ENCODE results near the gene EPGN. TPM values are rescaled to one million over a fixed set of nuclear protein-coding genes. Genes with fewer than 3 reads are reported as not detected.

The EPGN gene
- total RNA-seq, 1 donor: 0.43 TPM

DNA sequence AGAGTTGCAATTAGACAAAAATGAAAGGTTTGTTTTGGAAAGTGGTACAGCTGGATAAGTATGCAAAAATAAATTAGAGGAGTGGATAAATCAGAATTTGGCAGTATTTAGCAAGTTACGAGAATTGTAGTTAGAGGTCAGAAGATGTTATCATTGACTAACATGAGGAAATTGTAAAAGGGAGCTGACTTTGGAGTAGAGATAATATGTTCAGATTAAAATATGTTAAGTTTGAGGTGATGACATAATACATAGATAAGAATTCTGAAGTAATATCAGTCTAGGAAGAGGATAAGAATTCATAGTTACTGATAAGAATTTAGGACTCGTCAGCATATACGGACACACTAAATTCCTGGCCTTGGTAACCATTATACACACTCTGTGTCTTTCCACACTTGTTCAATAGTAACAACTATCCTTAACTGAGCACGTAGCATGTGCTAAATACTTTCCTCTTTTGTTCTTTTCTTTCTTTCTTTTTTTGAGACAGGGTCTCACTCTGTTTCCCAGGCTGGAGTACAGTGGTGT is 4.1 kb upstream of the EPGN start:
- TF ChIP-seq, protein P1, sequence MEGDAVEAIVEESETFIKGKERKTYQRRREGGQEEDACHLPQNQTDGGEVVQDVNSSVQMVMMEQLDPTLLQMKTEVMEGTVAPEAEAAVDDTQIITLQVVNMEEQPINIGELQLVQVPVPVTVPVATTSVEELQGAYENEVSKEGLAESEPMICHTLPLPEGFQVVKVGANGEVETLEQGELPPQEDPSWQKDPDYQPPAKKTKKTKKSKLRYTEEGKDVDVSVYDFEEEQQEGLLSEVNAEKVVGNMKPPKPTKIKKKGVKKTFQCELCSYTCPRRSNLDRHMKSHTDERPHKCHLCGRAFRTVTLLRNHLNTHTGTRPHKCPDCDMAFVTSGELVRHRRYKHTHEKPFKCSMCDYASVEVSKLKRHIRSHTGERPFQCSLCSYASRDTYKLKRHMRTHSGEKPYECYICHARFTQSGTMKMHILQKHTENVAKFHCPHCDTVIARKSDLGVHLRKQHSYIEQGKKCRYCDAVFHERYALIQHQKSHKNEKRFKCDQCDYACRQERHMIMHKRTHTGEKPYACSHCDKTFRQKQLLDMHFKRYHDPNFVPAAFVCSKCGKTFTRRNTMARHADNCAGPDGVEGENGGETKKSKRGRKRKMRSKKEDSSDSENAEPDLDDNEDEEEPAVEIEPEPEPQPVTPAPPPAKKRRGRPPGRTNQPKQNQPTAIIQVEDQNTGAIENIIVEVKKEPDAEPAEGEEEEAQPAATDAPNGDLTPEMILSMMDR (IDR thresholded peaks at IDR 0.05; ENCODE audit: insufficient read depth, low read depth, low read length): no peak
- no peak overlapping the region for H3K4me3 ChIP-seq (ENCODE audit: low read depth, low read length)
- no peak for DNase-seq (ENCODE audit: low read depth)

DNA sequence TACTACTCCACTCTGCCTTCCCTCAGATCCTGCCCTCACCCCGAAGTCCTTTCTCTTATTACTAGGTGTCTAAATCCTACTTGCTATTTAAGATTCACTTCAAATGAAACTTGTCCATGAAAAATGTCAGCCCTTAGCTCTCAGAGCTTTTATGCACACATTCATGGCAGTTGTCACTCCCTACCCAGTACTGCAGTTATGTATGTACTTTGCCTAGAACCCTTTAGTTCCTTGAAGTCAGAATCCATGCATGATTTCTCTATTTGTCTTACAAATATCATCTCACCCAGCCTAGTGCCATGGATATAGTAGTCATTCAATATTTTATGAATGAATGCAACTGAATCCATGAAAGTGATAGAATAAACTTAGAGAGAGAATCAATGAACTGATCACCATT is 3.3 kb upstream of the EPGN start:
- no peak overlapping the region for H3K4me3 ChIP-seq (ENCODE audit: low read depth, low read length)
- TF ChIP-seq, protein P1 (IDR thresholded peaks at IDR 0.05; ENCODE audit: insufficient read depth, low read depth, low read length): no peak
- no peak for DNase-seq (ENCODE audit: low read depth)

DNA sequence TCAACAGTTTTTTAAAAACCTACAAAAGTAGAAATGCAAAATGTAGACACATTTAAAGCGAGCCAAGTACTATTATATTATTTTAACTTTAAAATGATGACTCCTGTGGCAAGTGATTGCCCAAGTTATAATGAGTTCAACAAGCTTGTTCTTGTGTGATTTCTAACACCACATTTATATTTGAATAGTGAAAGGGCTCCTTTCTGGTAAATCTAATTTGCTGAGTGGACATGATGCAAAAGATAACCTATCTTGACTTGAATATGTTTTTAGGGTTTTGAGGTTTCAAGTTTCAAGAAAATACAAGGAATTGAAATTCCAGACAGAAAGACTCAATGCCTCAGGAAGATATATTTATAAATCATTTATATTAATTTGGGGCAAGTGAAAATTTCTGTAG is 1.1 kb upstream of the EPGN start:
- TF ChIP-seq, protein P1 (IDR thresholded peaks at IDR 0.05; ENCODE audit: insufficient read depth, low read depth, low read length): no peak
- no peak for DNase-seq (ENCODE audit: low read depth)
- H3K4me3 ChIP-seq (ENCODE audit: low read depth, low read length): no peak overlapping the region

DNA sequence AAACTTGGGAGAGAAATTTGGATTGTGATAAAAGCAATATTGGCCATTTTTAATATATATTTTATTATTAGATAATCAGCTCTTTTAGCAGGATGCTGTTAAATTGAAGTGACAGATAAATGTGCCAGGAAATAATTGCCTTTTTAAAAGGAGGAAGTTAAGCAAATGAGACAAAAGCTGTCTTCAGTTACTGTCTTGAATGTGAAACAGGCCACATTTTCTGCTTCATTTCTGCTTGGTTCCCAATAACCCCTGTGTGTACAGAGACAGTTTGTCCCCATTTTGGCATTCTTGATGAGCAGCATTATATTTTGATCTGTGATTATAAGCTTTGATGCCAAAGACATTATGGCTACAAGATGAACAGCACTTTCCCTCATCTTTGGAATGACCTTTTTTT is 953 bp downstream of the EPGN start:
- TF ChIP-seq, protein P1 (IDR thresholded peaks at IDR 0.05; ENCODE audit: insufficient read depth, low read depth, low read length): no peak
- no peak overlapping the region for H3K4me3 ChIP-seq (ENCODE audit: low read depth, low read length)

DNA sequence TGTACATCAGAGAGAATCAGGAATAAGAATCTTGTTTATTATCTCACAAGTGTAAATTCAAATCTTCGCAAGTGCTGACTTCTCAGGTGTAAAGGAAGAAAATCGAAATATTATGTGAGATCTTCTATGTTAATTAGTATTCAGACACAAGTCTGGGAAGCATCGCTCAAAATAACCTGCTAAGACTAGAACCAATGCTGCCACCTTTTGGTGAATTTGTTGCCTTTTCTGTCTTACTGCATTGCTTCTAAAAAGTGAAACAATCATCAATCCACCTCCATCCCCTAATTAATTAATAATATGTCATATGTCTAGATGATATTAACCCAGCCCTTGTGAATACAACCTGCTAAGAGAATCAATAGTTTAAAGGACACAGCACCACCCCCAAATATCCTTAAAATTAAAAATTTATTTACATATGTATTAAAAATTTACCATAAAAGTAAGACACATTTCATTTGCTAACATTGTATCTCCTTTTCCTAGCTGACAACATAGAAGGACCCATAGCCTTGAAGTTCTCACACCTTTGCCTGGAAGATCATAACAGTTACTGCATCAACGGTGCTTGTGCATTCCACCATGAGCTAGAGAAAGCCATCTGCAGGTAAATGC is 3.5 kb downstream of the EPGN start:
- DNase-seq (ENCODE audit: low read depth): peak; percentile 73
- TF ChIP-seq, protein P1 (IDR thresholded peaks at IDR 0.05; ENCODE audit: insufficient read depth, low read depth, low read length): peak; percentile 67
- no peak overlapping the region for H3K4me3 ChIP-seq (ENCODE audit: low read depth, low read length)

More for the DNA sequence above, 953 bp downstream of the EPGN start:
- DNase-seq (ENCODE audit: low read depth): no peak

DNA sequence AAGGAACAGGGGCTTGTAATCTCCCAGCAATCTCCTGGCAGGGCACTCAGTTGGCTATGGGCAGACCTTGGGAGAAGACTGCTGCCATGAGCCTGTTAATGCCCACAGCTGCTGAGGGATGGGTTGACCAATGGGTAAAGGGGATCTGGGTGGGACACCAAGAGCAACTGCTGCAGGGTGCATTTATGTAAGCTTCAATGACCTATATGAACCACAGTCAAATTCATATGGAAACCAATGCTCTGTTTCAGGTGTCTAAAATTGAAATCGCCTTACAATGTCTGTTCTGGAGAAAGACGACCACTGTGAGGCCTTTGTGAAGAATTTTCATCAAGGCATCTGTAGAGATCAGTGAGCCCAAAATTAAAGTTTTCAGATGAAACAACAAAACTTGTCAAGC is 6.1 kb downstream of the EPGN start:
- no peak overlapping the region for H3K4me3 ChIP-seq (ENCODE audit: low read depth, low read length)
- no peak for DNase-seq (ENCODE audit: low read depth)
- TF ChIP-seq, protein P1 (IDR thresholded peaks at IDR 0.05; ENCODE audit: insufficient read depth, low read depth, low read length): no peak

DNA sequence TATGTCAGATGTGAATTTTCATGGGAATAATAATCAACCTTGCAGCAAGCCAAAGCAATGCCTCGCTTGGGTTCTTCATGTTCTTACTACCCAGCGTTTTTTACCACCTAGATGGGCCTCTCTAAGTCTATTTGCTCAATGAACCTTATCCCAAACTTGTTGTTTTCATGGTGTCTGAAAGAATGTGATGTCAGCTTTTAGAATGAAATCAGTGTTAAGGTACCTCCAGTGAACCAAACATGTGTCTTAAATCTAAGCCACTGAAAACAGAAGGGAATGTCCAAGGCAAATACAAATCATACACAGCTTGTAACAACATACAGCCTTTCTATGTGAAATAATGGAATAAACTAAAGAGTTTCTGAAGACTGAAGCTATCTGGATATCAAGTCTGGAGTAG is 6.7 kb downstream of the EPGN start:
- DNase-seq (ENCODE audit: low read depth): no peak
- H3K4me3 ChIP-seq (ENCODE audit: low read depth, low read length): no peak overlapping the region
- TF ChIP-seq, protein P1 (IDR thresholded peaks at IDR 0.05; ENCODE audit: insufficient read depth, low read depth, low read length): no peak

Measured in fibroblast of villous mesenchyme (primary cell).